ENCODE data around the gene ZNF548. TPM values are rescaled to one million over a fixed set of nuclear protein-coding genes. Genes with fewer than 3 reads are reported as not detected.

ZNF548 gene
- total RNA-seq: 10 to 100 TPM; 68.3 to 70.4 TPM
- polyA plus RNA-seq (2013, experiment 1 of 2): 32.0 TPM
- 46.0 TPM for polyA plus RNA-seq (2013, experiment 2 of 2)
- total RNA-seq: 7.1 to 145 (median 60.1) reads per million in 172 experiments

DNA sequence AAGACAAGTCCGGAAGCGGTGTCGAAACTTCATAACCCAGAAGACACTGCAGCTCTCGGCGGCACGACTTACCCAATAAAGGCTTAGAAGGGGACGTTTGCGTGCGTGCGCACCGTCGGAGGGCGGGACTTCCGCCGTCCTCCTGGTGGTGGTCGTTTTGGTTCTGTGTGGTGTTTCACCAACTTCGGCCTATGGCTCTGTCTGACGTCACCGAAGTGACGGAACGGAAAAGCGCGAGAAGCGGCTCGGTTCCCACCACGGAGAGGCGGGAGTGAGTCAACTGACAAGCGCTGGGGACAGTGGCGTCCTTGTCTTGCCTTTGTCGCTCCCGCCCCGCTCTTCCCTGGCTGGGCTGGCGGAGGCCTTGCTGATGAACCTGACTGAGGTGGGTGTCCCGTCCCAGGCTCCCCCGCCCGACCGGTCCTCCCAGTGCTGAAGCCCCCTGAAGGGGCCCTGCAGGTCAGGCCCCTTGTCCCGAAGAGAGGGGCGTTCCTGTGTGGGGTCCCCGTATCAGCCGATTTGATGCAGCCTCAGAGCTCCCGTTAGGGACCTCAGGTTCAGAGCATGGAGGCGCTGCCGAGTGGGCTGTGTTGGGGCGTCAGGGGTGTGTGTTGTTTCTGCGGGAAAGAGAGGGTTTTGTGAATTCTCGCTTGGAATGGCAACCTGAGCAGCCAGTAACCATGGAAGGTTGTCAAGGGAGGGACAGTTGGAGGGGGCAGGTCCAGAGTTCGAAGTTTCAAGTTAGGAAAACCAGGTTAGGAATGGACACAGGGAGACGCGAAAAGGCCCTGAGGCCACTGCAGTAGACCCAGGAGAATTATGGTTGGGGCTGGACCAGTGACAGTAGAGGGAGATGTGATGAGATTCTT, at the start of gene ZNF548:
ZNF548 (plus strand) TSS at position 125 of the 869 bp plus-strand sequence; CDS start at position 371, 246 bp downstream.
- Mint-ChIP-seq H3K4me1 (ENCODE audit: low read depth) (peaks cover 33% of the 10 kb centered on the region), H3K27ac (peak within 1 kb of the TSS; percentile 95), H3K4me3 (peak within 1 kb of the TSS; percentile 98), H3K27me3 (no peaks in the 10 kb centered on the region), H3K36me3 (ENCODE audit: low read depth) (peaks cover 76% of the 10 kb centered on the region), H3K9me3 (peaks cover 17% of the 10 kb centered on the region)
- intact Hi-C loops (cut with DNase I, micrococcal nuclease): loop anchor here (1.0 to 2.0 kb wide), 7 partner anchors 21 to 189 kb away; partner anchors contain the start of genes ZNF17 (in 2 of the 2), ZNF749 (in 2 of the 2), TRAPPC2B (in 1 of the 2) and ZNF547 (in 1 of the 2)
- H3K4me3 ChIP-seq (ENCODE audit: low read length): peak within 1 kb of the TSS; percentile 86
- DNase-seq (peak; percentile 87 to 99 (median 95)), ATAC-seq (ENCODE audit: poor library complexity) (peak; percentile 96)
- H3K27me3 ChIP-seq (ENCODE audit: control insufficient read depth in 1 of 2, insufficient read depth in 2 of 2, low read length in 2 of 2): no peaks in the 10 kb centered on the region
- TF ChIP-seq CTCF (IDR thresholded peaks at IDR 0.05): no peak
- H3K9me3 ChIP-seq (ENCODE audit: control insufficient read depth in 1 of 2, insufficient read depth in 1 of 2, low read length in 2 of 2): peaks cover 0 to 10% of the 10 kb centered on the region in 2 experiments
- H3K27ac ChIP-seq (ENCODE audit: low read depth in 1 of 2, low read length in 2 of 2): peak within 1 kb of the TSS; percentile 86 to 95
- CTCF ChIA-PET: interaction anchor here (0.5 to 1.6 kb wide), 3 partner anchors 17 to 292 kb away, joined by 3 to 7 read pairs (median 3); partner anchors contain the start of genes ZNF543 and ZNF551
- peaks cover 18% of the 10 kb centered on the region for H3K4me1 ChIP-seq (ENCODE audit: insufficient read depth, low read length)
- H3K36me3 ChIP-seq (ENCODE audit: insufficient read depth, low read length): peaks cover 20% of the 10 kb centered on the region
- POLR2A ChIA-PET: interaction anchor here (0.6 to 1.9 kb wide), 17 partner anchors 17 to 793 kb away, joined by 3 to 12 read pairs (median 4); partner anchors contain the start of genes TRAPPC2B, ZNF264, ZNF274 and ZNF304

DNA sequence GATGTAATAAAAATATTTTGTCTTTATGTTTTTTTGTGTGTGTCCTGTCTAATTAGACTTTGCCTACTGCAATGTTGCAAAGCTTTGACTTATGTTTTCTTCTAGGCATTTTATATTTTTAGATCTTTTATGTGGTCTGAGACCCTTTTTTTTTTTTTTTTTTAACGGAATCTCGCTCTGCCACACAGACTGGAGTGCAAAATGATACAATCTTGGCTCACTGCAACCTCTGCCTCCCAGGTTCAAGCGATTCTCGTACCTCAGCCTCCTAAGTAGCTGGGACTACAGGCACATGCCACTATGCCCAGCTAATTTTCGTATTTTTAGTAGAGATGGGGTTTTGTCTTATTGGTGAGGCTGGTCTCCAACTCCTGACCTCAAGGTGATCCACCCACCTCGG, 47.1 kb upstream of the ZNF548 start:
- Histone ChIP-seq H3K4me1 (ENCODE audit: insufficient read depth, low read length) (no peaks in the 10 kb centered on the region), H3K27ac (ENCODE audit: low read depth in 1 of 2, low read length in 2 of 2) (no peak overlapping the region), H3K36me3 (ENCODE audit: insufficient read depth, low read length) (no peaks in the 10 kb centered on the region), H3K27me3 (ENCODE audit: control insufficient read depth in 1 of 2, insufficient read depth in 2 of 2, low read length in 2 of 2) (no peaks in the 10 kb centered on the region), H3K9me3 (ENCODE audit: control insufficient read depth in 1 of 2, insufficient read depth in 1 of 2, low read length in 2 of 2) (peaks cover 10 to 24% of the 10 kb centered on the region in 2 experiments), H3K4me3 (ENCODE audit: low read length) (no peak overlapping the region)
- ATAC-seq (ENCODE audit: poor library complexity): no peak
- peaks cover 10% of the 10 kb centered on the region for H3K36me3 Mint-ChIP-seq (ENCODE audit: low read depth)
- no peaks in the 10 kb centered on the region for H3K4me1 Mint-ChIP-seq (ENCODE audit: low read depth)
- peaks cover 4% of the 10 kb centered on the region for H3K27me3 Mint-ChIP-seq
- DNase-seq: no peak
- POLR2A ChIA-PET: interaction anchor here (0.6 kb wide), 1 partner anchor 895 kb away, joined by 3 read pairs; no protein-coding TSS in a partner anchor
- intact Hi-C loops (cut with DNase I, micrococcal nuclease): no loop called here
- peaks cover 10% of the 10 kb centered on the region for H3K9me3 Mint-ChIP-seq
- TF ChIP-seq CTCF (IDR thresholded peaks at IDR 0.05): no peak
- H3K4me3 Mint-ChIP-seq: no peak overlapping the region
- no peak overlapping the region for H3K27ac Mint-ChIP-seq
- CTCF ChIA-PET: interaction anchor here (0.7 kb wide), 1 partner anchor 18 kb away, joined by 3 read pairs; no protein-coding TSS in a partner anchor

- DNase-seq (no peak), ATAC-seq (ENCODE audit: poor library complexity) (no peak)
- H3K27ac ChIP-seq (ENCODE audit: low read depth in 1 of 2, low read length in 2 of 2): no peak overlapping the region
- ChIA-PET CTCF (no interaction called here), POLR2A (no interaction called here)
- H3K36me3 ChIP-seq (ENCODE audit: insufficient read depth, low read length): peaks cover 7% of the 10 kb centered on the region
- Mint-ChIP-seq H3K4me3 (no peak overlapping the region), H3K4me1 (ENCODE audit: low read depth) (peaks cover 29% of the 10 kb centered on the region), H3K36me3 (ENCODE audit: low read depth) (peaks cover 30% of the 10 kb centered on the region), H3K27ac (no peak overlapping the region), H3K27me3 (peaks cover 9% of the 10 kb centered on the region), H3K9me3 (peaks cover 17% of the 10 kb centered on the region)
- intact Hi-C loops (cut with DNase I, micrococcal nuclease): no loop called here
- H3K4me3 ChIP-seq (ENCODE audit: low read length): no peak overlapping the region
- H3K9me3 ChIP-seq (ENCODE audit: control insufficient read depth in 1 of 2, insufficient read depth in 1 of 2, low read length in 2 of 2): peaks cover 10 to 20% of the 10 kb centered on the region in 2 experiments
- H3K27me3 ChIP-seq (ENCODE audit: control insufficient read depth in 1 of 2, insufficient read depth in 2 of 2, low read length in 2 of 2): no peaks in the 10 kb centered on the region
- peaks cover 18% of the 10 kb centered on the region for H3K4me1 ChIP-seq (ENCODE audit: insufficient read depth, low read length)
- no peak for TF ChIP-seq CTCF (IDR thresholded peaks at IDR 0.05)
These were observed 41.5 kb upstream of the ZNF548 start for GRCh38 chr19:57348136-57348535.
